SK-N-SH treated with all-trans-retinoic acid at 6 μM for 48 hours (cell line): ENCODE measurements around the gene SLC25A42.

ENCODE experiments used
- ATAC-seq: fragments of 200-7000 bp; cut with Tn5 transposase; 3 replicates; pipeline ENCODE4 v1.9.1; 2020; ENCODE audit warnings: mild to moderate bottlenecking, moderate library complexity
- ARNTL ChIP-seq: fragments of 450-650 bp; formaldehyde crosslinking; IDR thresholded peaks from 2 replicates; pipeline ENCODE4 v1.5.0; 2020; ENCODE audit warnings: low read depth, mild to moderate bottlenecking, moderate library complexity, borderline replicate concordance
- BACH2 ChIP-seq: fragments of 250-450 bp; sonication (Bioruptor Pico); IDR thresholded peaks from 2 replicates; pipeline ENCODE4 v1.9.0; 2021; ENCODE audit warnings: mild to moderate bottlenecking, borderline replicate concordance
- CSDC2 ChIP-seq: fragments of 250-450 bp; sonication (Bioruptor Pico); IDR thresholded peaks from 2 replicates; pipeline ENCODE4 v1.5.0; 2020; ENCODE audit warnings: mild to moderate bottlenecking, moderate library complexity
- GLIS3 ChIP-seq: fragments of 250-450 bp; sonication (Bioruptor Pico); IDR thresholded peaks from 2 replicates; pipeline ENCODE4 v1.5.0; 2020; ENCODE audit warnings: mild to moderate bottlenecking, moderate library complexity
- ISL1 ChIP-seq: fragments of 250-450 bp; sonication (Bioruptor Pico); IDR thresholded peaks from 2 replicates; pipeline ENCODE4 v2.1.2; 2022; ENCODE audit warnings: mild to moderate bottlenecking, moderate library complexity
- OSR1 ChIP-seq: fragments of 250-450 bp; sonication (Bioruptor Pico); IDR thresholded peaks from 2 replicates; pipeline ENCODE4 v1.8.0; 2022; ENCODE audit warnings: moderate library complexity, mild to moderate bottlenecking, inconsistent platforms
- PPARA ChIP-seq: fragments of 250-450 bp; sonication (Bioruptor Pico); IDR thresholded peaks from 2 replicates; pipeline ENCODE4 v1.5.0; 2020; ENCODE audit warnings: mild to moderate bottlenecking, borderline replicate concordance
- RARB ChIP-seq: fragments of 250-450 bp; sonication (Bioruptor Pico); IDR thresholded peaks from 2 replicates; pipeline ENCODE4 v1.8.0; 2021; ENCODE audit warnings: mild to moderate bottlenecking, moderate library complexity
- SNAI2 ChIP-seq: fragments of 250-450 bp; sonication (Bioruptor Pico); IDR thresholded peaks from 2 replicates; pipeline ENCODE4 v1.5.0; 2020; ENCODE audit warnings: mild to moderate bottlenecking, moderate library complexity
- TCF4 ChIP-seq: fragments of 250-450 bp; sonication (Bioruptor Pico); IDR thresholded peaks from 2 replicates; pipeline ENCODE4 v1.8.0; 2021; ENCODE audit warnings: mild to moderate bottlenecking, moderate library complexity, borderline replicate concordance
- TOX ChIP-seq: fragments of 250-450 bp; sonication (Bioruptor Pico); IDR thresholded peaks from 2 replicates; pipeline ENCODE4 v1.8.0; 2021; ENCODE audit warnings: mild to moderate bottlenecking, moderate library complexity, borderline replicate concordance
- ZC3H10 ChIP-seq: fragments of 250-450 bp; sonication (Bioruptor Pico); IDR thresholded peaks from 2 replicates; pipeline ENCODE4 v1.5.1; 2021; ENCODE audit warnings: mild to moderate bottlenecking, moderate library complexity
- ZFP3 ChIP-seq: fragments of 250-450 bp; sonication (Bioruptor Pico); IDR thresholded peaks from 2 replicates; pipeline ENCODE4 v1.5.0; 2020; ENCODE audit warnings: mild to moderate bottlenecking, moderate library complexity
- ZFP30 ChIP-seq: fragments of 450-650 bp; formaldehyde crosslinking; IDR thresholded peaks from 2 replicates; pipeline ENCODE4 v1.5.0; 2022; ENCODE audit warnings: mild to moderate bottlenecking, moderate library complexity
- ZNF565 ChIP-seq: fragments of 450-650 bp; formaldehyde crosslinking; conservative IDR thresholded peaks from 2 replicates; pipeline ENCODE4 v1.5.0; 2020; ENCODE audit warnings: low read depth, mild to moderate bottlenecking, moderate library complexity
- ZNF70 ChIP-seq: fragments of 450-650 bp; formaldehyde crosslinking; IDR thresholded peaks from 2 replicates; pipeline ENCODE4 v1.5.0; 2020; ENCODE audit warnings: mild to moderate bottlenecking, moderate library complexity
- ZNF8 ChIP-seq: fragments of 450-650 bp; formaldehyde crosslinking; IDR thresholded peaks from 2 replicates; pipeline ENCODE4 v1.5.0; 2020; ENCODE audit warnings: mild to moderate bottlenecking, moderate library complexity
- TF ChIP-seq, protein P1 (sequence below): fragments of 250-450 bp; sonication (Bioruptor Pico); IDR thresholded peaks from 2 replicates; pipeline ENCODE4 v1.5.1; 2020; ENCODE audit warnings: low read depth, mild to moderate bottlenecking, moderate library complexity
- TF ChIP-seq, protein P2 (sequence below): fragments of 250-450 bp; sonication (Bioruptor Pico); IDR thresholded peaks from 2 replicates; pipeline ENCODE4 v1.8.0; 2021; ENCODE audit warnings: low read depth, mild to moderate bottlenecking, moderate library complexity, borderline replicate concordance
- TF ChIP-seq, protein P3 (sequence below): fragments of 250-450 bp; sonication (Bioruptor Pico); IDR thresholded peaks from 2 replicates; pipeline ENCODE4 v1.8.0; 2020; ENCODE audit warnings: mild to moderate bottlenecking, moderate library complexity, borderline replicate concordance
- TF ChIP-seq, protein P4 (sequence below): fragments of 250-450 bp; sonication (Bioruptor Pico); IDR thresholded peaks from 2 replicates; pipeline ENCODE4 v1.5.1; 2021; ENCODE audit warnings: mild to moderate bottlenecking, moderate library complexity
- TF ChIP-seq, protein P5 (sequence below): fragments of 250-450 bp; sonication (Bioruptor Pico); IDR thresholded peaks from 2 replicates; pipeline ENCODE4 v1.5.0; 2020; ENCODE audit warnings: mild to moderate bottlenecking, moderate library complexity

SLC25A42 gene

DNA sequence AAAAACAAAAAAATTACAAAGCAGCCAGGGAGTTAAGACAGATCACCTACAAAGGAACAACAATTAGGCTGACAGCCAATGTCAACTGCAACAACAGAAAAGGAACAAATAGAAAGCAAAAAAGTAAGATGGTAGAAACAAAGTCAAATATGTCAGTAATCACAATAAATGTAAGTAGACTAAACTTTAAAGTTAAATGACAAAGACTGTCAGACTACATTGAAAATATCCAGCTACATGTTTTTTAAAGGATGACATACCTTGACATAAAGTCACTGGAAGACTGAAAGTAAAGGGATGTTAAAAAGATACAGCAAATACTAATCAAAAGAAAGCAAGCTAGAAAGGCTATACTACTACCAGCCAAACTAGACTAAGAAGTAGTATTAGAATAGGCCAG, 59.6 kb downstream of the SLC25A42 start:
- no peak for ATAC-seq

DNA sequence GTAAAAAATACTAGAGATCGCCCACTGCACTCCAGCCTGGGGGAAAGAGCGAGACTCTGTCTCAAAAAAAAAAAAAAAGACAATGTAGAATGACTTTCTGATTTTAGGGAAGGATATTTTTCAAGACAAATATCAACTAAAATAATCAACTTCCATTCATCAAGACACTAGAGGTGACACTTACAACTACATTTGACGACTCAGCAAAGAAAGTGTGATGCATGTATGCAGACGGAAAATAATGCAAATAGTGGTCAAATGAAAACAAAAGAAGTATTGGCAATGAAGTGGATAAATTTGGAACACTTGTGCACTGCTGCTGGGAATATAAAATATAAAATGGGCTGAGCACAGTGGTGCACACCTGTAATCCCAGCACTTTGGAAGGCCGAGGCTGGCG, 62.3 kb downstream of the SLC25A42 start:
- TF ChIP-seq ZNF565 (CRISPR knock-in tag) (no peak), ISL1 (no peak), ZC3H10 (CRISPR knock-in tag) (no peak), CSDC2 (CRISPR knock-in tag) (no peak), ZNF70 (CRISPR knock-in tag) (no peak), TCF4 (no peak), ARNTL (no peak), PPARA (CRISPR knock-in tag) (no peak), SNAI2 (CRISPR knock-in tag) (no peak), GLIS3 (CRISPR knock-in tag) (no peak), ZFP3 (no peak), ZFP30 (CRISPR knock-in tag) (no peak), ZNF8 (CRISPR knock-in tag) (no peak)
- TF ChIP-seq, protein P1, sequence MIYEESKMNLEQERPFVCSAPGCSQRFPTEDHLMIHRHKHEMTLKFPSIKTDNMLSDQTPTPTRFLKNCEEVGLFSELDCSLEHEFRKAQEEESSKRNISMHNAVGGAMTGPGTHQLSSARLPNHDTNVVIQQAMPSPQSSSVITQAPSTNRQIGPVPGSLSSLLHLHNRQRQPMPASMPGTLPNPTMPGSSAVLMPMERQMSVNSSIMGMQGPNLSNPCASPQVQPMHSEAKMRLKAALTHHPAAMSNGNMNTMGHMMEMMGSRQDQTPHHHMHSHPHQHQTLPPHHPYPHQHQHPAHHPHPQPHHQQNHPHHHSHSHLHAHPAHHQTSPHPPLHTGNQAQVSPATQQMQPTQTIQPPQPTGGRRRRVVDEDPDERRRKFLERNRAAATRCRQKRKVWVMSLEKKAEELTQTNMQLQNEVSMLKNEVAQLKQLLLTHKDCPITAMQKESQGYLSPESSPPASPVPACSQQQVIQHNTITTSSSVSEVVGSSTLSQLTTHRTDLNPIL (CRISPR knock-in tag): no peak
- TF ChIP-seq, protein P2, sequence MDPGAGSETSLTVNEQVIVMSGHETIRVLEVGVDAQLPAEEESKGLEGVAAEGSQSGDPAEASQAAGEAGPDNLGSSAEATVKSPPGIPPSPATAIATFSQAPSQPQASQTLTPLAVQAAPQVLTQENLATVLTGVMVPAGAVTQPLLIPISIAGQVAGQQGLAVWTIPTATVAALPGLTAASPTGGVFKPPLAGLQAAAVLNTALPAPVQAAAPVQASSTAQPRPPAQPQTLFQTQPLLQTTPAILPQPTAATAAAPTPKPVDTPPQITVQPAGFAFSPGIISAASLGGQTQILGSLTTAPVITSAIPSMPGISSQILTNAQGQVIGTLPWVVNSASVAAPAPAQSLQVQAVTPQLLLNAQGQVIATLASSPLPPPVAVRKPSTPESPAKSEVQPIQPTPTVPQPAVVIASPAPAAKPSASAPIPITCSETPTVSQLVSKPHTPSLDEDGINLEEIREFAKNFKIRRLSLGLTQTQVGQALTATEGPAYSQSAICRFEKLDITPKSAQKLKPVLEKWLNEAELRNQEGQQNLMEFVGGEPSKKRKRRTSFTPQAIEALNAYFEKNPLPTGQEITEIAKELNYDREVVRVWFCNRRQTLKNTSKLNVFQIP (CRISPR knock-in tag): no peak
- TF ChIP-seq, all 23 proteins: peak for 0
- no peak for ATAC-seq

More for the DNA sequence above, 59.6 kb downstream of the SLC25A42 start:
- TF ChIP-seq, protein P3, sequence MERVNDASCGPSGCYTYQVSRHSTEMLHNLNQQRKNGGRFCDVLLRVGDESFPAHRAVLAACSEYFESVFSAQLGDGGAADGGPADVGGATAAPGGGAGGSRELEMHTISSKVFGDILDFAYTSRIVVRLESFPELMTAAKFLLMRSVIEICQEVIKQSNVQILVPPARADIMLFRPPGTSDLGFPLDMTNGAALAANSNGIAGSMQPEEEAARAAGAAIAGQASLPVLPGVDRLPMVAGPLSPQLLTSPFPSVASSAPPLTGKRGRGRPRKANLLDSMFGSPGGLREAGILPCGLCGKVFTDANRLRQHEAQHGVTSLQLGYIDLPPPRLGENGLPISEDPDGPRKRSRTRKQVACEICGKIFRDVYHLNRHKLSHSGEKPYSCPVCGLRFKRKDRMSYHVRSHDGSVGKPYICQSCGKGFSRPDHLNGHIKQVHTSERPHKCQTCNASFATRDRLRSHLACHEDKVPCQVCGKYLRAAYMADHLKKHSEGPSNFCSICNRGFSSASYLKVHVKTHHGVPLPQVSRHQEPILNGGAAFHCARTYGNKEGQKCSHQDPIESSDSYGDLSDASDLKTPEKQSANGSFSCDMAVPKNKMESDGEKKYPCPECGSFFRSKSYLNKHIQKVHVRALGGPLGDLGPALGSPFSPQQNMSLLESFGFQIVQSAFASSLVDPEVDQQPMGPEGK (CRISPR knock-in tag): no peak
- TF ChIP-seq ARNTL (no peak), TCF4 (no peak), TOX (CRISPR knock-in tag) (no peak), BACH2 (CRISPR knock-in tag) (no peak), ZFP30 (CRISPR knock-in tag) (no peak), SNAI2 (CRISPR knock-in tag) (no peak), ZNF70 (CRISPR knock-in tag) (no peak), ZNF8 (CRISPR knock-in tag) (no peak), CSDC2 (CRISPR knock-in tag) (no peak), ZNF565 (CRISPR knock-in tag) (no peak), ZC3H10 (CRISPR knock-in tag) (no peak), OSR1 (no peak), ISL1 (no peak), GLIS3 (CRISPR knock-in tag) (no peak), RARB (CRISPR knock-in tag) (no peak)
- TF ChIP-seq, protein P4, sequence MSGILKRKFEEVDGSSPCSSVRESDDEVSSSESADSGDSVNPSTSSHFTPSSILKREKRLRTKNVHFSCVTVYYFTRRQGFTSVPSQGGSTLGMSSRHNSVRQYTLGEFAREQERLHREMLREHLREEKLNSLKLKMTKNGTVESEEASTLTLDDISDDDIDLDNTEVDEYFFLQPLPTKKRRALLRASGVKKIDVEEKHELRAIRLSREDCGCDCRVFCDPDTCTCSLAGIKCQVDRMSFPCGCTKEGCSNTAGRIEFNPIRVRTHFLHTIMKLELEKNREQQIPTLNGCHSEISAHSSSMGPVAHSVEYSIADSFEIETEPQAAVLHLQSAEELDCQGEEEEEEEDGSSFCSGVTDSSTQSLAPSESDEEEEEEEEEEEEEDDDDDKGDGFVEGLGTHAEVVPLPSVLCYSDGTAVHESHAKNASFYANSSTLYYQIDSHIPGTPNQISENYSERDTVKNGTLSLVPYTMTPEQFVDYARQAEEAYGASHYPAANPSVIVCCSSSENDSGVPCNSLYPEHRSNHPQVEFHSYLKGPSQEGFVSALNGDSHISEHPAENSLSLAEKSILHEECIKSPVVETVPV (CRISPR knock-in tag): no peak
- TF ChIP-seq, protein P2 (CRISPR knock-in tag): no peak
- TF ChIP-seq, protein P5, sequence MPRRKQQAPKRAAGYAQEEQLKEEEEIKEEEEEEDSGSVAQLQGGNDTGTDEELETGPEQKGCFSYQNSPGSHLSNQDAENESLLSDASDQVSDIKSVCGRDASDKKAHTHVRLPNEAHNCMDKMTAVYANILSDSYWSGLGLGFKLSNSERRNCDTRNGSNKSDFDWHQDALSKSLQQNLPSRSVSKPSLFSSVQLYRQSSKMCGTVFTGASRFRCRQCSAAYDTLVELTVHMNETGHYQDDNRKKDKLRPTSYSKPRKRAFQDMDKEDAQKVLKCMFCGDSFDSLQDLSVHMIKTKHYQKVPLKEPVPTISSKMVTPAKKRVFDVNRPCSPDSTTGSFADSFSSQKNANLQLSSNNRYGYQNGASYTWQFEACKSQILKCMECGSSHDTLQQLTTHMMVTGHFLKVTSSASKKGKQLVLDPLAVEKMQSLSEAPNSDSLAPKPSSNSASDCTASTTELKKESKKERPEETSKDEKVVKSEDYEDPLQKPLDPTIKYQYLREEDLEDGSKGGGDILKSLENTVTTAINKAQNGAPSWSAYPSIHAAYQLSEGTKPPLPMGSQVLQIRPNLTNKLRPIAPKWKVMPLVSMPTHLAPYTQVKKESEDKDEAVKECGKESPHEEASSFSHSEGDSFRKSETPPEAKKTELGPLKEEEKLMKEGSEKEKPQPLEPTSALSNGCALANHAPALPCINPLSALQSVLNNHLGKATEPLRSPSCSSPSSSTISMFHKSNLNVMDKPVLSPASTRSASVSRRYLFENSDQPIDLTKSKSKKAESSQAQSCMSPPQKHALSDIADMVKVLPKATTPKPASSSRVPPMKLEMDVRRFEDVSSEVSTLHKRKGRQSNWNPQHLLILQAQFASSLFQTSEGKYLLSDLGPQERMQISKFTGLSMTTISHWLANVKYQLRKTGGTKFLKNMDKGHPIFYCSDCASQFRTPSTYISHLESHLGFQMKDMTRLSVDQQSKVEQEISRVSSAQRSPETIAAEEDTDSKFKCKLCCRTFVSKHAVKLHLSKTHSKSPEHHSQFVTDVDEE (CRISPR knock-in tag): no peak
- TF ChIP-seq, protein P1 (CRISPR knock-in tag): no peak
